ENCODE data around the gene NFE2L1.

The NFE2L1 gene

GRCh38 chr17:48084932-48085331 is 36.8 kb downstream of the NFE2L1 start:
- no peak overlapping the region for H3K27ac ChIP-seq
- no peak overlapping the region for H3K4me3 ChIP-seq (ENCODE audit: low read depth, low read length)
- TF ChIP-seq CTCF (IDR thresholded peaks at IDR 0.05; ENCODE audit: low read depth, low read length, missing control alignments), result no peak
- H3K27me3 ChIP-seq (replicated peaks), result no peaks in the 10 kb centered on the region
- DNase-seq, result no peak
- no peaks in the 10 kb centered on the region for H3K36me3 ChIP-seq (replicated peaks)
- in situ Hi-C loops (cut with HindIII; ENCODE audit: low pct_ligation_motif_present, low sequenced_read_pairs), result no loop called here

- Histone ChIP-seq H3K4me3 (ENCODE audit: low read depth, low read length) (no peak overlapping the region), H3K36me3 (replicated peaks) (peaks cover 2% of the 10 kb centered on the region), H3K27me3 (replicated peaks) (no peaks in the 10 kb centered on the region), H3K27ac (no peak overlapping the region)
- in situ Hi-C loops (cut with HindIII; ENCODE audit: low pct_ligation_motif_present, low sequenced_read_pairs), result no loop called here
- no peak for DNase-seq
- TF ChIP-seq CTCF (IDR thresholded peaks at IDR 0.05; ENCODE audit: low read depth, low read length, missing control alignments), result no peak
Observed at GRCh38 chr17:48093341-48094045, 45.3 kb downstream of the NFE2L1 start.

- no peak for TF ChIP-seq CTCF (IDR thresholded peaks at IDR 0.05; ENCODE audit: low read depth, low read length, missing control alignments)
- no peaks in the 10 kb centered on the region for H3K27me3 ChIP-seq (replicated peaks)
- no peak overlapping the region for H3K4me3 ChIP-seq (ENCODE audit: low read depth, low read length)
- in situ Hi-C loops (cut with HindIII; ENCODE audit: low pct_ligation_motif_present, low sequenced_read_pairs), result no loop called here
- peaks cover 2% of the 10 kb centered on the region for H3K36me3 ChIP-seq (replicated peaks)
- no peak overlapping the region for H3K27ac ChIP-seq
- DNase-seq, result no peak
Observed at GRCh38 chr17:48095611-48096010, 47.5 kb downstream of the NFE2L1 start.

- no peaks in the 10 kb centered on the region for H3K27me3 ChIP-seq (replicated peaks)
- H3K27ac ChIP-seq, result peak overlapping the region; percentile 58
- H3K4me3 ChIP-seq (ENCODE audit: low read depth, low read length), result peak overlapping the region; percentile 90
- peak; percentile 6 for DNase-seq
- in situ Hi-C loops (cut with HindIII; ENCODE audit: low pct_ligation_motif_present, low sequenced_read_pairs), result no loop called here
- no peak for TF ChIP-seq CTCF (IDR thresholded peaks at IDR 0.05; ENCODE audit: low read depth, low read length, missing control alignments)
- H3K36me3 ChIP-seq (replicated peaks), result no peaks in the 10 kb centered on the region
Observed at GRCh38 chr17:48100160-48100559, 52.0 kb downstream of the NFE2L1 start.

- Histone ChIP-seq H3K27ac (peak overlapping the region; percentile 58), H3K36me3 (replicated peaks) (no peaks in the 10 kb centered on the region), H3K27me3 (replicated peaks) (no peaks in the 10 kb centered on the region), H3K4me3 (ENCODE audit: low read depth, low read length) (peak overlapping the region; percentile 90)
- in situ Hi-C loops (cut with HindIII; ENCODE audit: low pct_ligation_motif_present, low sequenced_read_pairs), result no loop called here
- DNase-seq, result peak; percentile 44
- no peak for TF ChIP-seq CTCF (IDR thresholded peaks at IDR 0.05; ENCODE audit: low read depth, low read length, missing control alignments)
Observed at GRCh38 chr17:48100591-48101011, 52.4 kb downstream of the NFE2L1 start.
